Loucy (cell line): ENCODE measurements around the gene ATAT1.

Experiments
- H2AFZ ChIP-seq: fragments of 200-600 bp; sonication (generic); 2 replicates; pipeline ENCODE4 v1.6.0; 2016; ENCODE audit warnings: antibody characterized with exemption, mild to moderate bottlenecking, low read length, moderate library complexity
- H3F3A ChIP-seq: fragments of 200-600 bp; 2 replicates; pipeline ENCODE4 v1.6.0; 2016; ENCODE audit warnings: antibody characterized with exemption, low read depth, mild to moderate bottlenecking
- H3K27me3 ChIP-seq: fragments of 200-600 bp; sonication (generic); 2 replicates; pipeline ENCODE4 v1.6.1; 2014; ENCODE audit warnings: low read length, mild to moderate bottlenecking; ENCODE audit not compliant: insufficient read depth, poor library complexity, severe bottlenecking
- H3K36me3 ChIP-seq: fragments of 200-600 bp; sonication (generic); 2 replicates; pipeline ENCODE4 v1.6.1; 2016; ENCODE audit warnings: low read length; ENCODE audit not compliant: insufficient read depth
- H3K4me1 ChIP-seq: fragments of 200-600 bp; sonication (generic); 2 replicates; pipeline ENCODE4 v1.5.1; 2014; ENCODE audit warnings: low read length, mild to moderate bottlenecking; ENCODE audit not compliant: insufficient read depth, poor library complexity, severe bottlenecking
- H3K4me2 ChIP-seq: fragments of 200-600 bp; sonication (generic); 2 replicates; pipeline ENCODE4 v1.6.0; 2014; ENCODE audit warnings: antibody characterized with exemption, low read length, low read depth, mild to moderate bottlenecking; ENCODE audit not compliant: poor library complexity, severe bottlenecking
- H3K4me3 ChIP-seq: fragments of 200-600 bp; sonication (generic); 2 replicates; pipeline ENCODE4 v1.5.1; 2014; ENCODE audit warnings: low read length, mild to moderate bottlenecking, mixed read lengths; ENCODE audit not compliant: poor library complexity, severe bottlenecking
- H3K79me2 ChIP-seq: fragments of 200-600 bp; sonication (generic); 2 replicates; pipeline ENCODE4 v1.6.1; 2014; ENCODE audit warnings: low read length; ENCODE audit not compliant: insufficient read depth
- H3K9ac ChIP-seq: fragments of 200-600 bp; sonication (generic); 2 replicates; pipeline ENCODE4 v1.6.0; 2014; ENCODE audit warnings: mild to moderate bottlenecking, low read depth, low read length, moderate library complexity; ENCODE audit not compliant: poor library complexity, severe bottlenecking
- H3K9me2 ChIP-seq: fragments of 200-600 bp; sonication (generic); replicated peaks from 2 replicates; pipeline ENCODE4 v1.6.1; 2016; ENCODE audit warnings: low read depth, low read length, mixed read lengths
- H3K9me3 ChIP-seq: fragments of 200-600 bp; sonication (generic); 2 replicates; pipeline ENCODE4 v1.6.1; 2014; ENCODE audit warnings: mild to moderate bottlenecking, antibody characterized with exemption, low read length, low read depth; ENCODE audit not compliant: insufficient read depth
- H4K20me1 ChIP-seq: fragments of 200-600 bp; sonication (generic); 2 replicates; pipeline ENCODE4 v1.6.0; 2014; ENCODE audit warnings: antibody characterized with exemption, low read length, mild to moderate bottlenecking; ENCODE audit not compliant: insufficient read depth, poor library complexity, severe bottlenecking
- EZH2phosphoT487 ChIP-seq: fragments of 200-600 bp; IDR thresholded peaks from 2 replicates; pipeline ENCODE4 v1.6.1; 2018; ENCODE audit warnings: antibody characterized with exemption, mild to moderate bottlenecking, moderate library complexity, borderline replicate concordance
- TF ChIP-seq, protein P1 (sequence below): fragments of 200-600 bp; sonication (generic); conservative IDR thresholded peaks from 2 replicates; pipeline ENCODE4 v1.5.1; 2014; ENCODE audit warnings: mild to moderate bottlenecking, antibody characterized with exemption, low read length

Gene ATAT1

DNA sequence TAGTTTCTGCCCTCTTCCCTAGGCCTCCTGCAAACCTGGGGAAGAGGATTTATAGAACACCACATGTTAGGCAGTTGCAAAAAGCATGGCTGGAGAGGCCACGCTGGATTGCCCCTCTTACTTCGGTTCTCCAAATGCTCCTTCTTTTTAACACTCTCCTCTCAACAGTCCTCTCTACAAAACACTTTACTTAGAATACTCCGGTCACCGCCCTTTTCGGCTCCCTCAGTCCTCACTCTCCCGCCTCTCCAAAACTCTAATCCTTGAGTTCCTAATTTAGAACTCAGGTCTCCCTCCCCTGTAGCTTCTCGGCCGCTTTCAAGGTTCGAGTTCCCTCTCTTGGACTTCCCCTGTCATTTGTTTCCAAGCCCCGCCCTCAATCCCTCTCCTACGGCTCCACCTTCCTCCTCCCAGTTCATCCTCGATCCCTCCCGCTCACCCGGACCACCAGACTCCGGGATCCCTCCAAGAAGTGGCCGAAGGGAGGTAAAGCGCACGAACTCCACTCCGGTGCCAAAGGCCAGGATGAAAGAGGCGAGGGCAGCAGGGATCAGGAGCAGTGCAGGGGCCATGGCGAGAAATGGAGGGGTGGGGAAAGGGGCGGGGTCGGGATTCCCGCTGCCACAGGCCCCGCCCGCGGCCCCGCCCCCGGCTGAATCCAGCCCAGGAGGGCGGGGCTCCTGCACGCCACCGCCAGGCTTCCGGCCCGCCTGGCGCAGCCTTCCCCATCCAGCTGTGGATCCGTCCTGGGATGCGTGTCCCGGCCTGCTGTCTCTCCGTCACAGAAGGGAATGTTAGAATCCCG, 63.9 kb downstream of the ATAT1 start, which contains the start of gene NRM:
NRM (minus strand) TSS at position 582 of the 805 bp plus-strand sequence; CDS start at position 572, 10 bp downstream.
- TF ChIP-seq, protein P1, sequence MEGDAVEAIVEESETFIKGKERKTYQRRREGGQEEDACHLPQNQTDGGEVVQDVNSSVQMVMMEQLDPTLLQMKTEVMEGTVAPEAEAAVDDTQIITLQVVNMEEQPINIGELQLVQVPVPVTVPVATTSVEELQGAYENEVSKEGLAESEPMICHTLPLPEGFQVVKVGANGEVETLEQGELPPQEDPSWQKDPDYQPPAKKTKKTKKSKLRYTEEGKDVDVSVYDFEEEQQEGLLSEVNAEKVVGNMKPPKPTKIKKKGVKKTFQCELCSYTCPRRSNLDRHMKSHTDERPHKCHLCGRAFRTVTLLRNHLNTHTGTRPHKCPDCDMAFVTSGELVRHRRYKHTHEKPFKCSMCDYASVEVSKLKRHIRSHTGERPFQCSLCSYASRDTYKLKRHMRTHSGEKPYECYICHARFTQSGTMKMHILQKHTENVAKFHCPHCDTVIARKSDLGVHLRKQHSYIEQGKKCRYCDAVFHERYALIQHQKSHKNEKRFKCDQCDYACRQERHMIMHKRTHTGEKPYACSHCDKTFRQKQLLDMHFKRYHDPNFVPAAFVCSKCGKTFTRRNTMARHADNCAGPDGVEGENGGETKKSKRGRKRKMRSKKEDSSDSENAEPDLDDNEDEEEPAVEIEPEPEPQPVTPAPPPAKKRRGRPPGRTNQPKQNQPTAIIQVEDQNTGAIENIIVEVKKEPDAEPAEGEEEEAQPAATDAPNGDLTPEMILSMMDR = no peak
- TF ChIP-seq EZH2phosphoT487 = no peak
- Histone ChIP-seq H3F3A (no peaks in the 10 kb centered on the region), H3K9me3 (no peaks in the 10 kb centered on the region), H3K9ac (peak within 1 kb of the TSS; percentile 96), H3K9me2 (no peaks in the 10 kb centered on the region), H2AFZ (peak within 1 kb of the TSS; percentile 94), H3K4me1 (peaks cover 42% of the 10 kb centered on the region), H3K4me2 (peak within 1 kb of the TSS; percentile 97), H3K79me2 (peaks cover 49% of the 10 kb centered on the region), H3K27me3 (no peaks in the 10 kb centered on the region), H3K4me3 (peak within 1 kb of the TSS; percentile 97), H4K20me1 (peaks cover 8% of the 10 kb centered on the region), H3K36me3 (no peaks in the 10 kb centered on the region)

DNA sequence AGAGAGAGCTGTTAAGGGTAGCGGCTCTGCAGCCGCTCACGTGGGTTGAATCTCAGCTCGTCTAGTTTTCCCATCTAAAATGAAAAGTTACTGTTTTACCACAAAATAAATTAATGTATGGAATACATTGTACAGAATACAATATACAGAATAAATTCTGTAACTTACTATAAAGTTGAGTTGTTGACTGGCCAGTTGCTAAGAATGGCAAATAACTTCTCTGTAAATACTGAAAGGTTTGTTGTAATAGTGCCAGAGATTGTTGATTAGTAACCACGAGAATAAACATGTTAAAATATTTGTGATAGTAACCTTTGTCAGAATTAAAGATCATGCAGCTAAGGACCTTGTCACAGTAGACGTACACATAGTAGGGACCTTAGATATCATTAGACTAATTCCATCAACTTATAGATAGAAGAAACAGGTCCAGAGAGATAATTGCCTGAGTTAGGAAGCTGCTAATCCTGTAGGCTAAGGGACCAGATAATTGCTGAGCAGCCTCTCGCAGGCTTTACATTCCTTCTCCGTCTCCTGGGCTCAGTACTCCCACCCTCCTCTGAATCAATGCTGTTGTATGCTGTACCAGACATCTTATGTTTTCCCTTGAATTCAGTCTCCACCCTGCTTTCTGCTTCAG, 64.7 kb downstream of the ATAT1 start:
- H3K4me2 ChIP-seq = peak overlapping the region; percentile 97
- no peaks in the 10 kb centered on the region for H3K9me2 ChIP-seq
- TF ChIP-seq EZH2phosphoT487 = no peak
- TF ChIP-seq, protein P1 = no peak
- no peaks in the 10 kb centered on the region for H3F3A ChIP-seq
- peaks cover 36% of the 10 kb centered on the region for H3K4me1 ChIP-seq
- peak overlapping the region; percentile 96 for H3K9ac ChIP-seq
- H4K20me1 ChIP-seq = peaks cover under 1% of the 10 kb centered on the region
- no peaks in the 10 kb centered on the region for H3K36me3 ChIP-seq
- peak overlapping the region; percentile 94 for H2AFZ ChIP-seq
- no peaks in the 10 kb centered on the region for H3K27me3 ChIP-seq
- H3K79me2 ChIP-seq = peaks cover 42% of the 10 kb centered on the region
- no peaks in the 10 kb centered on the region for H3K9me3 ChIP-seq
- peak overlapping the region; percentile 97 for H3K4me3 ChIP-seq
